ENCODE results near the gene IKBKE.

The IKBKE gene

DNA sequence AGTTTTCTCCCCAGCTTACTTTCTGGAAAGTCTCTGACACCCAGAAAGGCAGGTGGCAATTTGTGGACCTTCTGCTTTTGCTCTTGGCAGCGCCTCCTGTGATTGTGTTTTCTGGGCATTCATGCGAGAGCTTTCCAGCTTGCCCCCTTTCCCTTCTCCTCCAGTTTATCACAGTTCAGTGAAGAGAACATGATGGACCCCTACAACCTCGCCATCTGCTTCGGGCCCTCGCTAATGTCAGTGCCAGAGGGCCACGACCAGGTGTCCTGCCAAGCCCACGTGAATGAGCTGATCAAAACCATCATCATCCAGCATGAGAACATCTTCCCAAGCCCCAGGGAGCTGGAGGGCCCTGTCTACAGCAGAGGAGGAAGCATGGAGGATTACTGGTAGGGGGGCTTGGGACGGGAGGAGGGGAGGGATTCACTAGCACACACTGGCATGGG, 24.3 kb upstream of the IKBKE start:
- H4K91ac ChIP-seq (ENCODE audit: low read depth, low read length, poor library complexity): no peak overlapping the region
- peaks cover 33 to 100% of the 10 kb centered on the region in 2 donors for H3K36me3 ChIP-seq (replicated peaks in 1 of 2; ENCODE audit: control insufficient read depth in 2 of 2, insufficient read depth in 2 of 2, low read length in 2 of 2)

GRCh38 chr1:206446688-206447421, 23.4 kb upstream of the IKBKE start:
- Histone ChIP-seq H3K4me2 (ENCODE audit: insufficient read depth, low read length, poor library complexity, severe bottlenecking) (no peak overlapping the region), H3K4ac (ENCODE audit: low read length) (no peak overlapping the region), H3K4me3 (ENCODE audit: low read length in 2 of 2) (no peak overlapping the region), H3K18ac (ENCODE audit: low read length) (no peak overlapping the region), H3K27me3 (ENCODE audit: control insufficient read depth in 3 of 3, insufficient read depth in 3 of 3, low read depth in 1 of 3, low read length in 3 of 3) (no peaks in the 10 kb centered on the region), H2BK15ac (ENCODE audit: low read length) (no peak overlapping the region), H2BK120ac (ENCODE audit: low read depth, low read length) (no peak overlapping the region), H3K14ac (ENCODE audit: low read length) (no peak overlapping the region), H4K91ac (ENCODE audit: low read depth, low read length, poor library complexity) (no peak overlapping the region), H4K8ac (ENCODE audit: low read depth, low read length) (no peak overlapping the region), H2AFZ (ENCODE audit: low read length) (no peak overlapping the region), H2BK12ac (ENCODE audit: low read length) (no peak overlapping the region), H3K27ac (replicated peaks; ENCODE audit: low read length) (no peak overlapping the region), H3K9me3 (replicated peaks in 1 of 2; ENCODE audit: control insufficient read depth in 2 of 2, insufficient read depth in 1 of 2, low read depth in 1 of 2, low read length in 2 of 2) (no peaks in the 10 kb centered on the region), H3K23ac (ENCODE audit: low read depth, low read length, poor library complexity) (no peak overlapping the region), H3K36me3 (replicated peaks in 1 of 2; ENCODE audit: control insufficient read depth in 2 of 2, insufficient read depth in 2 of 2, low read length in 2 of 2) (peaks cover 35 to 100% of the 10 kb centered on the region in 2 donors), H3K9ac (ENCODE audit: low read depth, low read length, poor library complexity) (no peak overlapping the region), H3K4me1 (ENCODE audit: control insufficient read depth in 2 of 2, insufficient read depth in 1 of 2, low read depth in 1 of 2, low read length in 2 of 2) (peaks cover 0 to 3% of the 10 kb centered on the region in 2 donors), H2BK5ac (ENCODE audit: low read length) (no peak overlapping the region), H3K79me1 (ENCODE audit: low read depth, low read length) (no peaks in the 10 kb centered on the region), H2AK5ac (ENCODE audit: low read depth, low read length) (no peak overlapping the region)
- WGBS, 2 donors (ENCODE audit: extremely low coverage in 2 of 2, insufficient read length in 2 of 2, insufficient replicate concordance in 1 of 2): no CpG with 5 or more reads among the region's 11 CpGs
- DNase-seq (ENCODE audit: low spot score): no peak

More for the DNA sequence above, 24.3 kb upstream of the IKBKE start:
- peaks cover 0 to 4% of the 10 kb centered on the region in 2 donors for H3K9me3 ChIP-seq (replicated peaks in 1 of 2; ENCODE audit: control insufficient read depth in 2 of 2, insufficient read depth in 1 of 2, low read depth in 1 of 2, low read length in 2 of 2)
- H3K14ac ChIP-seq (ENCODE audit: low read length): no peak overlapping the region
- no CpG with 5 or more reads among the region's 8 CpGs for WGBS, 2 donors (ENCODE audit: extremely low coverage in 2 of 2, insufficient read length in 2 of 2, insufficient replicate concordance in 1 of 2)
- DNase-seq (ENCODE audit: low spot score): no peak
- H4K8ac ChIP-seq (ENCODE audit: low read depth, low read length): no peak overlapping the region
- H3K27ac ChIP-seq (replicated peaks; ENCODE audit: low read length): no peak overlapping the region
- no peak overlapping the region for H3K4me3 ChIP-seq (ENCODE audit: low read length in 2 of 2)
- H3K23ac ChIP-seq (ENCODE audit: low read depth, low read length, poor library complexity): no peak overlapping the region
- H2BK5ac ChIP-seq (ENCODE audit: low read length): peak overlapping the region; percentile 26
- H3K4ac ChIP-seq (ENCODE audit: low read length): no peak overlapping the region
- no peaks in the 10 kb centered on the region for H3K79me1 ChIP-seq (ENCODE audit: low read depth, low read length)
- no peak overlapping the region for H2AFZ ChIP-seq (ENCODE audit: low read length)
- no peak overlapping the region for H2BK120ac ChIP-seq (ENCODE audit: low read depth, low read length)
- no peak overlapping the region for H2BK15ac ChIP-seq (ENCODE audit: low read length)
- no peak overlapping the region for H3K9ac ChIP-seq (ENCODE audit: low read depth, low read length, poor library complexity)
- no peaks in the 10 kb centered on the region for H3K27me3 ChIP-seq (ENCODE audit: control insufficient read depth in 3 of 3, insufficient read depth in 3 of 3, low read depth in 1 of 3, low read length in 3 of 3)
- H2AK5ac ChIP-seq (ENCODE audit: low read depth, low read length): no peak overlapping the region
- H2BK12ac ChIP-seq (ENCODE audit: low read length): no peak overlapping the region
- H3K4me1 ChIP-seq (ENCODE audit: control insufficient read depth in 2 of 2, insufficient read depth in 1 of 2, low read depth in 1 of 2, low read length in 2 of 2): peaks cover 0 to 3% of the 10 kb centered on the region in 2 donors
- peak overlapping the region; percentile 26 for H3K18ac ChIP-seq (ENCODE audit: low read length)
- H3K4me2 ChIP-seq (ENCODE audit: insufficient read depth, low read length, poor library complexity, severe bottlenecking): no peak overlapping the region

DNA sequence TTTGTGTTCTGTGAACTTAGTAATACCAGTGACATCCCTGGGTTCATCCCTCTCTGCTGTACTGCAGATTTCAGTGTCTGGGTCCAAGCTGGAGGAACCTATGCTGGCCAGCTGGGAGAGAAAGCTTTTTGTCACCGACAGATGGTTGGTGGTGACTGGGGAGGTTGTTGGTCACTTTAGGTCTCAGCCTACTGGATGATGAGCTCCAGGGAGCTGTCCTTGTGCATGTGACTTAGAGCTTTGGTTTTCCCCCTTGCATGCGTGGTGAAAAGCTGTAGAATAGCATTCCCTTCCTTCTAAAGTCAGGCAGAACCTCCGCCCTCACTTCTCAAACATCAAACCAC, 22.9 kb upstream of the IKBKE start:
- H2BK15ac ChIP-seq (ENCODE audit: low read length): no peak overlapping the region
- no peak overlapping the region for H2AK5ac ChIP-seq (ENCODE audit: low read depth, low read length)
- no peak overlapping the region for H4K91ac ChIP-seq (ENCODE audit: low read depth, low read length, poor library complexity)
- H3K4me1 ChIP-seq (ENCODE audit: control insufficient read depth in 2 of 2, insufficient read depth in 1 of 2, low read depth in 1 of 2, low read length in 2 of 2): peaks cover 0 to 3% of the 10 kb centered on the region in 2 donors
- no peak overlapping the region for H3K27ac ChIP-seq (replicated peaks; ENCODE audit: low read length)
- H2BK5ac ChIP-seq (ENCODE audit: low read length): no peak overlapping the region
- no peak overlapping the region for H3K4me3 ChIP-seq (ENCODE audit: low read length in 2 of 2)
- H3K4me2 ChIP-seq (ENCODE audit: insufficient read depth, low read length, poor library complexity, severe bottlenecking): no peak overlapping the region
- H3K4ac ChIP-seq (ENCODE audit: low read length): no peak overlapping the region
- no peaks in the 10 kb centered on the region for H3K9me3 ChIP-seq (replicated peaks in 1 of 2; ENCODE audit: control insufficient read depth in 2 of 2, insufficient read depth in 1 of 2, low read depth in 1 of 2, low read length in 2 of 2)
- H2AFZ ChIP-seq (ENCODE audit: low read length): no peak overlapping the region
- no peak overlapping the region for H3K23ac ChIP-seq (ENCODE audit: low read depth, low read length, poor library complexity)
- H3K79me1 ChIP-seq (ENCODE audit: low read depth, low read length): no peaks in the 10 kb centered on the region
- no peak overlapping the region for H3K14ac ChIP-seq (ENCODE audit: low read length)
- no peak overlapping the region for H3K9ac ChIP-seq (ENCODE audit: low read depth, low read length, poor library complexity)
- peaks cover 31 to 100% of the 10 kb centered on the region in 2 donors for H3K36me3 ChIP-seq (replicated peaks in 1 of 2; ENCODE audit: control insufficient read depth in 2 of 2, insufficient read depth in 2 of 2, low read length in 2 of 2)
- H3K18ac ChIP-seq (ENCODE audit: low read length): no peak overlapping the region
- no CpG with 5 or more reads among the region's 3 CpGs for WGBS, 2 donors (ENCODE audit: extremely low coverage in 2 of 2, insufficient read length in 2 of 2, insufficient replicate concordance in 1 of 2)
- H3K27me3 ChIP-seq (ENCODE audit: control insufficient read depth in 3 of 3, insufficient read depth in 3 of 3, low read depth in 1 of 3, low read length in 3 of 3): no peaks in the 10 kb centered on the region
- no peak overlapping the region for H4K8ac ChIP-seq (ENCODE audit: low read depth, low read length)
- DNase-seq (ENCODE audit: low spot score): no peak
- H2BK12ac ChIP-seq (ENCODE audit: low read length): no peak overlapping the region
- no peak overlapping the region for H2BK120ac ChIP-seq (ENCODE audit: low read depth, low read length)

DNA sequence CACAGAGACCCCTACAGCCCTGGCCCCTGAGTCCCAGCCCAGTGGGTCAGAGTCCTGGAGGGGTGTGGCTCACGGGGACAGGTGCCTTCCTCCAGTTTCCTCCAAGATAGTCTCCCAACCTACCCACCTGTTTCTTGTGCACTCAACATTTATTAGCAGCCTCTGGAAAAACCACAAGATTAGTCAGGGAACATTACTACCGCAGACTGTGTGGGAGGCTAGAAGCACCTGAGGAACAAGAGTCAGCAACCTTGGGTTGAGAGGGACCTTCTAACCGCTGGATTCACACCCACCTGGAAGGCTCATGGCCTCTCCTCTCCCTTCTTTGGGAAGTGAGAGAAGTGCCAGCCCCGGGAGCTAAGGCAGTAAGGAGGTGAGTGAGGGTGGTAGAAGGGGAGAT, 22.5 kb upstream of the IKBKE start:
- Histone ChIP-seq H3K9me3 (replicated peaks in 1 of 2; ENCODE audit: control insufficient read depth in 2 of 2, insufficient read depth in 1 of 2, low read depth in 1 of 2, low read length in 2 of 2) (no peaks in the 10 kb centered on the region), H3K9ac (ENCODE audit: low read depth, low read length, poor library complexity) (no peak overlapping the region), H2AK5ac (ENCODE audit: low read depth, low read length) (no peak overlapping the region), H2BK5ac (ENCODE audit: low read length) (no peak overlapping the region), H3K79me1 (ENCODE audit: low read depth, low read length) (no peaks in the 10 kb centered on the region), H3K27me3 (ENCODE audit: control insufficient read depth in 3 of 3, insufficient read depth in 3 of 3, low read depth in 1 of 3, low read length in 3 of 3) (no peaks in the 10 kb centered on the region), H2BK120ac (ENCODE audit: low read depth, low read length) (no peak overlapping the region), H2AFZ (ENCODE audit: low read length) (no peak overlapping the region), H3K27ac (replicated peaks; ENCODE audit: low read length) (no peak overlapping the region), H3K4me1 (ENCODE audit: control insufficient read depth in 2 of 2, insufficient read depth in 1 of 2, low read depth in 1 of 2, low read length in 2 of 2) (peaks cover 0 to 3% of the 10 kb centered on the region in 2 donors), H3K18ac (ENCODE audit: low read length) (no peak overlapping the region), H2BK15ac (ENCODE audit: low read length) (no peak overlapping the region), H2BK12ac (ENCODE audit: low read length) (no peak overlapping the region), H3K4me2 (ENCODE audit: insufficient read depth, low read length, poor library complexity, severe bottlenecking) (no peak overlapping the region), H4K91ac (ENCODE audit: low read depth, low read length, poor library complexity) (no peak overlapping the region), H3K36me3 (replicated peaks in 1 of 2; ENCODE audit: control insufficient read depth in 2 of 2, insufficient read depth in 2 of 2, low read length in 2 of 2) (peaks cover 31 to 100% of the 10 kb centered on the region in 2 donors), H3K14ac (ENCODE audit: low read length) (no peak overlapping the region), H3K23ac (ENCODE audit: low read depth, low read length, poor library complexity) (no peak overlapping the region), H3K4me3 (ENCODE audit: low read length in 2 of 2) (no peak overlapping the region), H4K8ac (ENCODE audit: low read depth, low read length) (no peak overlapping the region), H3K4ac (ENCODE audit: low read length) (no peak overlapping the region)
- no CpG with 5 or more reads among the region's 4 CpGs for WGBS, 2 donors (ENCODE audit: extremely low coverage in 2 of 2, insufficient read length in 2 of 2, insufficient replicate concordance in 1 of 2)
- DNase-seq (ENCODE audit: low spot score): no peak

Data from neuronal stem cell (in vitro differentiated cells).